B cell (primary cell): Measurements from ENCODE around the gene AMBRA1. TPM values are rescaled to one million over a fixed set of nuclear protein-coding genes. Genes with fewer than 3 reads are reported as not detected.

ENCODE experiments used
- ATAC-seq: fragments of 200-7000 bp; cut with Tn5 transposase; one replicate; pipeline ENCODE4 v1.10.0; 2021; ENCODE audit warnings: low read depth, mild to moderate bottlenecking, moderate number of reproducible peaks, moderate library complexity
- CTCF ChIA-PET: fragments of 350-600 bp; sonication (Branson Sonifier 250); formaldehyde crosslinking; loops from one replicate; lab custom pipeline; 2021; ENCODE audit warnings: antibody characterized with exemption, inconsistent platforms; lab: Charles Lee
- POLR2A ChIA-PET: fragments of 350-600 bp; sonication (Branson Sonifier 250); formaldehyde crosslinking; loops from one replicate; lab custom pipeline; 2021; ENCODE audit warnings: antibody characterized with exemption; lab: Charles Lee
- DNase-seq: peaks from one replicate; pipeline ENCODE4 v3.0.0; 2013
- H2AFZ ChIP-seq: 2 replicates; pipeline ENCODE4 v1.6.1; 2012; ENCODE audit warnings: mild to moderate bottlenecking, low read depth, low read length; ENCODE audit not compliant: insufficient read depth, poor library complexity, severe bottlenecking
- H3K27ac ChIP-seq, 2 donors: 1 replicate in 1 of 2; 2 replicates in 1 of 2; pipeline ENCODE4 v1.5.1; 2012 to 2013; ENCODE audit warnings: low read length in 2 of 2, mild to moderate bottlenecking in 2 of 2, moderate library complexity in 1 of 2
- H3K27me3 ChIP-seq, 4 experiments: fragments of 200-600 bp in 1 of 4; sonication (generic) in 1 of 4; replicated peaks in 1 of 4; 1 replicate in 2 of 4; 2 replicates in 2 of 4; pipeline versions ENCODE4 v1.6.1 to v1.7.0; 2013 to 2016; ENCODE audit warnings: low read length in 3 of 4, mild to moderate bottlenecking in 2 of 4, mixed read lengths in 1 of 4, moderate library complexity in 1 of 4; ENCODE audit not compliant: insufficient read depth in 4 of 4, control insufficient read depth in 3 of 4; ENCODE audit errors: control extremely low read depth in 1 of 4
- H3K36me3 ChIP-seq, 2 experiments: replicated peaks in 1 of 2; 1 replicate in 1 of 2; 2 replicates in 1 of 2; pipeline versions ENCODE4 v1.6.1 to v1.7.1; 2013; ENCODE audit warnings: low read length in 1 of 2; ENCODE audit not compliant: insufficient read depth in 2 of 2, control insufficient read depth in 1 of 2; ENCODE audit errors: control extremely low read depth in 1 of 2, extremely low read depth in 1 of 2
- H3K4me1 ChIP-seq, 2 donors: fragments of 200-600 bp in 1 of 2; sonication (generic) in 1 of 2; 1 replicate in 1 of 2; 2 replicates in 1 of 2; pipeline versions ENCODE4 v1.5.1 to v1.6.1; 2013 to 2017; ENCODE audit warnings: low read length in 2 of 2; ENCODE audit not compliant: control insufficient read depth in 2 of 2, insufficient read depth in 2 of 2
- H3K4me2 ChIP-seq: replicated peaks from 2 replicates; pipeline ENCODE3; 2012; ENCODE audit warnings: mild to moderate bottlenecking, low read depth, low read length; ENCODE audit not compliant: poor library complexity, severe bottlenecking
- H3K4me3 ChIP-seq, 5 experiments: fragments of 200-600 bp in 1 of 5; sonication (generic) in 1 of 5; 1 replicate in 3 of 5; 2 replicates in 2 of 5; pipeline versions ENCODE4 v1.5.1 to v1.7.0; 2011 to 2016; ENCODE audit warnings: low read length in 4 of 5, mild to moderate bottlenecking in 4 of 5, low read depth in 2 of 5, control low read depth in 1 of 5, moderate library complexity in 1 of 5; ENCODE audit not compliant: insufficient read depth in 1 of 5; ENCODE audit errors: control extremely low read depth in 1 of 5, extremely low read depth in 1 of 5
- H3K79me2 ChIP-seq: fragments of 200-600 bp; sonication (generic); one replicate; pipeline ENCODE4 v1.6.0; 2016; ENCODE audit warnings: low read length; ENCODE audit not compliant: control insufficient read depth, insufficient read depth
- H3K9ac ChIP-seq: fragments of 200-600 bp; sonication (generic); 2 replicates; pipeline ENCODE4 v1.6.1; 2017; ENCODE audit warnings: mild to moderate bottlenecking, low read length, moderate library complexity
- H3K9me3 ChIP-seq, 3 donors: one replicate each; pipeline versions ENCODE4 v1.6.1 to v1.7.1; 2013; ENCODE audit warnings: low read length in 2 of 3; ENCODE audit not compliant: control insufficient read depth in 2 of 3, insufficient read depth in 1 of 3; ENCODE audit errors: control extremely low read depth in 1 of 3
- H4K20me1 ChIP-seq: 2 replicates; pipeline ENCODE4 v1.6.0; 2012; ENCODE audit warnings: mild to moderate bottlenecking, low read length; ENCODE audit not compliant: insufficient read depth, control insufficient read depth, poor library complexity, severe bottlenecking
- H3K27ac Mint-ChIP-seq: one replicate; pipeline ENCODE4 v1.8.0; 2021; ENCODE audit warnings: mixed read lengths
- H3K27me3 Mint-ChIP-seq: one replicate; pipeline ENCODE4 v1.8.0; 2021; ENCODE audit warnings: mixed read lengths
- H3K4me1 Mint-ChIP-seq: one replicate; pipeline ENCODE4 v1.8.0; 2021; ENCODE audit warnings: mixed read lengths
- H3K4me3 Mint-ChIP-seq: one replicate; pipeline ENCODE4 v1.8.0; 2021; ENCODE audit warnings: mixed read lengths
- H3K9me3 Mint-ChIP-seq: one replicate; pipeline ENCODE4 v1.8.0; 2022; ENCODE audit warnings: mixed read lengths; ENCODE audit not compliant: insufficient read depth
- CTCF ChIP-seq: fragments of 200-600 bp; IDR thresholded peaks from one replicate; pipeline ENCODE4 v1.8.0; 2022; ENCODE audit warnings: antibody characterized with exemption, mild to moderate bottlenecking
- EZH2 ChIP-seq: IDR thresholded peaks from 2 replicates; pipeline ENCODE4 v1.6.1; 2012; ENCODE audit warnings: borderline replicate concordance, low read depth, mild to moderate bottlenecking, moderate library complexity, low read length; ENCODE audit not compliant: insufficient read depth, poor library complexity, severe bottlenecking
- WGBS: methylation state at CpG from one replicate; pipeline ENCODE4 v1.1.5; 2013; ENCODE audit warnings: missing lambda C conversion rate; ENCODE audit not compliant: insufficient coverage; 5-methylcytosine and 5-hydroxymethylcytosine counted together
- intact Hi-C: fragments of 100-400 bp; cut with micrococcal nuclease; formaldehyde crosslinking; loops from one replicate; pipeline ENCODE4 v1.10.0; 2022
- polyA plus RNA-seq: library from polyadenylated mRNA; depleted of rRNA; stranded (reverse); fragments of >200 nt; gene quantifications from 2 replicates; pipeline ENCODE4 v1.2.3, GENCODE V29; 2012
- total RNA-seq, 2 donors: library from RNA; stranded (reverse); fragments of 120-200 nt in 1 of 2; gene quantifications; 1 replicate in 1 of 2; 2 replicates in 1 of 2; pipeline versions ENCODE4 v1.2.3 to v1.2.4, GENCODE V29; 2013 to 2022

AMBRA1 gene
- total and polyA plus RNA-seq, 2 donors (not counting 1 experiment from before 2014, with no cell fraction given) = 13.8 to 36.1 TPM

- Histone ChIP-seq H3K79me2 (peaks cover 5% of the 10 kb centered on the region), H3K27me3 (no peaks in the 10 kb centered on the region), H3K9ac (no peak overlapping the region), H3K9me3 (no peaks in the 10 kb centered on the region), H3K36me3 (peaks cover 5 to 6% of the 10 kb centered on the region in 2 experiments), H2AFZ (no peak overlapping the region), H3K4me1 (no peaks in the 10 kb centered on the region), H3K27ac (no peak overlapping the region), H3K4me2 (no peak overlapping the region), H4K20me1 (peaks cover 13% of the 10 kb centered on the region), H3K4me3 (no peak overlapping the region)
- Mint-ChIP-seq H3K27me3 (no peaks in the 10 kb centered on the region), H3K27ac (no peak overlapping the region), H3K4me1 (no peaks in the 10 kb centered on the region), H3K9me3 (no peaks in the 10 kb centered on the region), H3K4me3 (no peak overlapping the region)
- no peak for TF ChIP-seq EZH2
- no peak for TF ChIP-seq CTCF
- WGBS = 93% methylated on average over 2 of the region's 7 CpGs
- ATAC-seq (no peak), DNase-seq (no peak)
- ChIA-PET POLR2A (no interaction called here), CTCF (no interaction called here)
- intact Hi-C loops = no loop called here
Observed at GRCh38 chr11:46457659-46458424, 136.0 kb downstream of the AMBRA1 start.

DNA sequence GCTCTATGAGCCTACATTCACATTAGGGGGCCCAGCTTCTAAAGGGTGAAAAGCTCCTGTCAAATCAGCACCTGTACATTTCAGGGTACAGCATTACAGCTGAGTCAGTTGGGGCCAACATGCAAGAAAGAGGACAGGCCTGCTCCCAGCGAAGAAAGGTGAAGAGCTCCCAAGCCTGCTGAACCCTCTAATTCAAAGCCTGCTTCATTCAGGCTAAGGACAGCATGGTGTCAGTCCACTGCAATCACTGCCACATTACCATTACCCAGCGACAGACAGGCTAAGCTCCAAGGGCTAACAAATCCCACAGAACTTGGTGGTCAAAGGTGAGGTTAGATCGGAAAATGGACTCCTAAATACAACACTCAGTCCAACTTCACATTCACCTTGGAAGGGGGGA, 136.8 kb downstream of the AMBRA1 start:
- Histone ChIP-seq H3K27me3 (no peaks in the 10 kb centered on the region), H4K20me1 (peaks cover 13% of the 10 kb centered on the region), H3K27ac (no peak overlapping the region), H3K4me3 (no peak overlapping the region), H3K9me3 (no peaks in the 10 kb centered on the region), H2AFZ (no peak overlapping the region), H3K79me2 (peaks cover 5% of the 10 kb centered on the region), H3K36me3 (peaks cover 5 to 6% of the 10 kb centered on the region in 2 experiments), H3K4me2 (no peak overlapping the region), H3K9ac (no peak overlapping the region), H3K4me1 (no peaks in the 10 kb centered on the region)
- CTCF ChIA-PET = no interaction called here
- intact Hi-C loops = no loop called here
- no peak for ATAC-seq
- 100% methylated on average over 1 of the region's 3 CpGs for WGBS
- no peak for DNase-seq
- TF ChIP-seq EZH2 = no peak
- no peak for TF ChIP-seq CTCF
- no peak overlapping the region for H3K27ac Mint-ChIP-seq
- no peaks in the 10 kb centered on the region for H3K27me3 Mint-ChIP-seq
- no peak overlapping the region for H3K4me3 Mint-ChIP-seq
- POLR2A ChIA-PET = no interaction called here
- H3K4me1 Mint-ChIP-seq = peaks cover 5% of the 10 kb centered on the region
- H3K9me3 Mint-ChIP-seq = no peaks in the 10 kb centered on the region
